ENCODE data around the gene KAZALD1.
A peak's percentile ranks its signal among the peaks of the same experiment; 100 is the strongest.

Gene KAZALD1

DNA sequence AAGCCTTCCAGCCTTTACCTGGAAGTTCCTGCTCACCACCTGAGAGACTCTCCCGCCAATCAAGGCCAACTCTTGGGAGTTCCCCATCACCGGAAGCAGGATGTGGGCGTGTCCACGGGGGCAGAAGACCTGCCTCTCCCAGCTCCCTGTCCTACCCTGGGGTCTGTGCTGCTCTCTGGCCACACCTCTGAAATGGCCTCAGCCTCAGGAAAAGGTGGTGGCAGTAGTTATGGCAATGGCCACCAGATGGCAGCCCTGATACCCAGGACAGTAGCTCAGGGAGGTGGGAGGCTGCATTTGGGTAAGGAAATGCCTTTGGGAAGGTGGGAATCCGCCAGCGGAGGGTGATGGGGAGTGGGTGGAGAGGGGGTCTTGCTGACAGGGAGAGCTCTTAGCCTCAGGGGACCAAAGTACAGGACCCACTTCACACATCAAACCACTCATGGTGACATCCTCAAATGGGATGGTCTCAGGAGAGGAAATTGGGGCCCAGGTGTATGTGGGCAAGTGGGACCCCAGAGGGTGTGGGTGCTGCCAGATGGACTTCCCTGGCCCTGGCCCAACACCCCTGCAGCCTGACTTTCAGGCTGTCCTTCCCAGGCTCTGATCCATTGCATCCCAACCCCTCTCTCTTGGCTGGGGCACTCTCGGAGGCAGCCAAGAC is 33.9 kb downstream of the KAZALD1 start:
- DNase-seq: peak; percentile 68

DNA sequence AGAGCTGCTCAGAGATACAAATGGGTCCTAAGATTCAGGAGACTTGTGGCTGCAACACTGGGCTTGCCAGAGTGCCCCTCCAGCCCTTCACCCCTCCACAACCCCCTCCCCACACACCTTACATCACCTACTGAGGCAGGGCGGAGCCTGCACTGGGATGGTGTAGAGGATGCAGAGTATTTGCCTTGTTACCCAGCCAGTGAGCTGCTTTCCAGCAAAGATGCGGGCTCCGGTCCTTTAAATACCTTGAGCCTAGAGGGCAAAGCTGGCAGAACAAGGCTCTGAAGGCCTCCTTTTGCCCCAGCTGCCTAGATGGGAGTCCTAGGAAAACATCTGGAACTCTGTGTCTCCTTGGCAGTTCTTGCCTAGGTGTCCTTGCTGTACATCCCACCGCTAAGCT is 34.6 kb downstream of the KAZALD1 start:
- no peak for DNase-seq

DNA sequence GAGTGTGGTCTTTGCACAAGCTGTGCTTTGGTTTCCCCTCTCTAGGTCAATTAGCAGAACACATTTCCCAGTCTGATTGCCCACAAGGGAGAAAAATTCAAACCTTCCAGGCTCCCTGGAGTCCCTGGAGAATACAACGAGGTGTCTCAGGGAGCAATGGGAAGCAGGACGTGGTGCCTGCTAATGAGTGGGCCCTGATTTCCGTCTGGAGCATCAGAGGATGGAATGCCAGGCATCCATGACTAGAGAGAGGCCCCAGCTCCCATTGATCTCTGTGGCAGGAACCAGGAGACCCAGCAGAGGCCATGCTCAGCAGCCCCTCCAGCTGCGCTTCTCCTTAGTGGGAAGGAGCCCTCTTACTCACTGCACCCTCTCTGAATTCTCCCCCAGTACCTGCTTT is 36.1 kb downstream of the KAZALD1 start:
- no peak for DNase-seq

DNA sequence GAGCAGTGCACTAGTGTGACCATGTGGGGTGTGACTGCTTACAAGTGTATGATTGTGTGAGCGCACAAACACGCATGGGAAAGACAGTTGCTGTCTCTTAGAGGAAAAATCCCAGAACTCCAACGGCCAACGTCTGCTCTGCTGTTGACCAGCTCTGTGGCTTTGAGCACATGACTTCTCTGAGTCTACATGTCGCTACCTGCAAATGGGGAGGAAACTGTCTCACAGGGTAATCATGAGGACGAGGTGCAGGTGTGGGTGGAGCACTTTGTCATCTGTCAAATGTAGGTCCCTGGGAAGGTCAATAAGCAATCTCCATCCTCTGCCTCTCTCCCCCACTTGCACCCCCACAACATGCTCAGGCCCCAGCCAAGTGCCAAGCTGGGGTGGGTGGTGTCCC is 38.1 kb downstream of the KAZALD1 start:
- no peak for DNase-seq

DNA sequence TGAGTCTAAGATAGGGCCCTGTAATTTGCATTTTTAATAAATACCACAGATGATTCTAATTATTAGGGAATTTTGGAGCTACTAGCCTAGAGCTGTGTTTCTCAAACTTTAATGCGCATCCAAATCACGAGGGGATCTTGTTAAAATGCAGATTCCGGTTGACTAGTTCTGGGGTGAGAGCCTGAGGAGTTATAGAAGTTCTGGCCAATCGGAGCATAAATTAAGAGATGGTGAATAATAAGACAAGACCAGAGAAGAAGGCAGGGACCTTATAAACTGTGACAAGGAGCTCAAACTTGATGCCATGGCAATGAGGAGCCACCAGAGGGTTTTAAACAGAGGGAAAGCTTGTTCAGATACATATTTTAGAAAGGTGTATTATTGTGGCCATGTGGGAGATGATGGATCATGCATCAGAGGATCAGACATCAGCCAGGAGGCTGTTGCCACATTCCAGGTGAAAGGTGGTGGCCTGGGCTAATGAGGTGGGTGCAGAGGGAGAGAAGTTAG is 39.6 kb downstream of the KAZALD1 start:
- DNase-seq: no peak

DNA sequence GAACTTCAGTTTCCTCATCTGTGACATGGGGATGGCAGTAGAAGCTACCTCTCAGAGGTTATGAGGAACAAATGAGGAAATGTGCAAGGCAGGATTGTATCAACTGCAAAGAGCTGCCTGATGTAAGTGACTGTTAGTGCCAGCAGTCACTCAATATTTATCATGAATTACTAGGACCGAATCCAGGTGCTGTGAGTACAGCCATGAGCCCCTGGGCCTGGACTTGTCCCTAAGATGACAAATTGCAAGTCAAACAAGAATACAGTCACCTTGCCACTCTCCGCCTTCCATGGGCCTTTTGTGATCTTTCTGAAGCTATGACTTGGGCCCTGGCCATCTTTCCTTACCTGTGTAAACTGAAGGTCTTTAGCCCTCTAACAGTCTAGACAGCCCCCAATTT is 41.6 kb downstream of the KAZALD1 start:
- DNase-seq: no peak

DNA sequence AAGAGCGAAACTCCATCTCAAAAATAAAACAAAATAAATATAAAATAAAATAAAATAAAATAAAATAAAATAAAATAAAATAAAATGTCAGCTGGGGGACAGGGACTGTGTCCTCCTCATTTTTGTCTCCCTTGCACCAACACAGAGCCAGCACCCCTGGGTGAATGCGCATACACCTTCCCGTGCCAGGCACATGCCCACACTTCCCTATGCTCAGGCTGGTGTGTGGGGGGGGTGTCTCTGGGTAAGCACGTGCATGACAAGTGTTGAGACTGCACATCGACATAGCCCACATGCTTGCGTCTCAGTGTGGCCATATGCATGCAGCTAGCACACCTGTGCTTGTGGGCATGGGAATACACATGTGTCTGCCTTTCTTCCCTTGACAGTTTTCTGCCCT is 44.6 kb downstream of the KAZALD1 start:
- no peak for DNase-seq

DNA sequence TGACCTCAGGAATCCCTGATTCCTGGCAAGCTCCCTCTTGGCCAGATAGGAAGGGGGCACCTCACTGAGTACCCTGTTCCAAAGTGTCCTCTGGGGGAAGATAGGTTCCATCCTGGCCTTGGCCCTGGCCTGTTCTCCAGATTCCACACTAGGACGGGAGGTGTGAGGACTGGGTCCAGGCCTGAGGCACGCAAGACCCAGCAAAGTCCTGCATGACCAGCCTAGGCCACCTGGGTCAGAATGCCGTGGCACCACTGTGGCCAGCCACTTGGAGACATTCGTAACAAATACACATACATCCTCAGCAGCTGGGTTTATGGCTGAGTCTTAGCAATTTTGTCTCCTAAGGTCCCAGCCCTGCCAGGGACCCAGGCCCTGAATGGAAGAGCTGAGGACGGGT is 46.0 kb downstream of the KAZALD1 start:
- no peak for DNase-seq

DNA sequence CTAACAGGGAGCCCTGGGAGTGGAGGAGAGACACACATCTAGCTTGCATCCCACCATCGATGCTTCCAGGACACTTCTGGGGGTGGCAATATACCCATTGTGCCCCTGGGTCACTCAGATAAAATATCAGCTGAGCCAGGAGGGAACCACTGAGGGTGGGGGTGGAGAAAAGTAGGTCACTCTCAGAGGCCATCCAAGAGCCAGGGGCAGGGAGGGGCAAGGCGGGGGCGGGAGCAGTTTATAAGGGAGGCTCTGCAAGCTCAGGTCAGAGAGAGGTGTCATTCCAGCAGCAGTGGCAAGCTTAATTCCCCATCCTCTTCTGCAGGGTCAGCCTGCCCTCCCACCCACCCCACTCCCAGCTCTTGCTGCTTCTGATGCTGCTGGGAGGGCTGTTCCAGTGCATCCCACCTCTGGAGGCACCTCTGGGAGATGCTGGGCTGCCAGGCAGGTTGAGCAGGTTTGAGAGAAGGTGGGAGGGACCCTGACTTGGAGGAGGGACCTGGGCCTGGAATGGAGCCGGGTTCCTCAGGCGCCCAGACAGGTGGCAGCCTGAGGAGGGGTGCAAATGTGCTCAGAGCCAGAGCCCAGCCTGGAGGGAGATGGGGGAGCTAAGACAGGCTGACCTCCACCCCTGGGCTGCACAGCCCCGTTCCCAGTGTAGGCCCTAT is 49.2 kb downstream of the KAZALD1 start:
- no peak for DNase-seq

DNA sequence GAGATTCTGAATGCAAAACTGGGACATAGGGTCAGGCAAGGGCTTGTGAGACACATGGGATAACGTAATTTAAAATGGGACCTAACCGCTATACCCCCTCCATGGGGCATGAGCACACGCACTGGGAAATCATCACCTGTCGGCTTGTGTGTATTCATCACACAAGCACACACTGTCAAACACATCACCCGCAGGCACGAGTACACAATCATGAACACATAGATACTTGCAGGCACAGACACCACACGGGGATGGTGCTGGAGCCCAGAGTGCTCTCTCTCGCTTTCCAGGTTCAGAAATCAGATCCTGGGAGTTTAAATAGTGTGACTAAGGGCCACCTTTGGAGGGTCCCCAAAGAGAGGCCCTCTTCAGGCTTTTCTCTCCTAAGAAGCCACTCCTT is 49.8 kb downstream of the KAZALD1 start:
- no peak for DNase-seq

DNA sequence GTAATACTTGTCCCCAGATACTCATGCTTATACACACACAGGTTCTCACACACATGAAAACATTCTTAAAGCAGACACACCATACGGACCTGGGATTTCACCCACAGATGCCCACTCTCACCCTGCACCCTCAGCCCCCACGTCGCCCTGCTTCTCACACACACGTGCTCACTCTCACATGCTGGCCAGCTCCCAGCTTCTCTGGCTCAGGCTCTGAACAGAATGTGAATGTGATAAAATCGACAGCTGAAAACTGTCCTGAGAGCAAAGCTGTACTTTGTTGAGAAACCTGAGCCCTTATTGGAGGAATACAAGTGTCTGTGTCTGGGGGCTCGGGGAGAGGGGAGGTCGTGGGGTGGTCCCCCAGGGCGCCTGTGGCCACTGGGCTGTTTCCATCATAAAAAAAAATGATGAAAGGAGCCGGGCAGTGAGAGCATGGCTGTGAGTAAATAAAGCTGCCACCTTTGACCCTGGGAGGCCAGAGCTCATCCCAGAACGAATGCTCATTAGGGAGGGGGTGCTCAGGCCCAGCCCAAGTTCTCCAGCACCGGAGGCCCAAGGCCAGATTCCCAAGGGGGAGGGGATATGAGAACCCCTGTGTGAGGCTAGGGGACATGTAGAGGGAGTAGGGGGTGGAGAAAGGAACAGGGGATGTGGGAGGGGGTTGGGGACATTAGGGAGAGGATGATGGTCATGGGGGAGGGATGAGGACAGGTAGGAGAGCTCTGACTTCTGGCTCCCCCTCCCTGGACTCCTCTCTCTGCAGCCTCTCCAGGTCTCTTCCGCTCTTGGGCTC is 51.2 kb downstream of the KAZALD1 start:
- DNase-seq: no peak

DNA sequence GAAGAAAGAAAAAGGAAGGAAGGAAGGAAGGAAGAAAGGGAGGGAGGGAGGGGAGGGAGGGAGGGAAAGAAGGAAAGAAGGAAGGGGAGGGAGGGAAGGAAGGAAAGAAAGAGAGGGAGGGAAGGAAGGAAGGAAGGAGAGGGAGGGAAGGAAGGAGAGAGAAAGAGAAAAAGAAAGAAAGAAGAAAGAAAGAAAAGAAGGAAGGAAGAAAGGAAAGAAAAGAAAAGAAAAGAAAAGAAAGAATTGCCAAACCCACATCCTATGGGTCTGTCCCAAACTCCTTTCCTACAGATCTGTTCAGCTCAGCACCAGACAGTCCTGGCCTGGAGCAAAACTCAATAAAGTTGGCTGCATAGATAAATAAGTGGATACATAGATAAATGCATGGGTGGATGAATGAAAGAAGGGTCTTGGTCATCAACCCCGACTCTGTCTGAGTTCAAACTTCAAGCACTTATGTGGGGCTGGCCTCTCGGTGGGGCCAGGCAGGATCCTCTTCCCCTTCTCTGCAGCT is 52.2 kb downstream of the KAZALD1 start:
- no peak for DNase-seq

DNA sequence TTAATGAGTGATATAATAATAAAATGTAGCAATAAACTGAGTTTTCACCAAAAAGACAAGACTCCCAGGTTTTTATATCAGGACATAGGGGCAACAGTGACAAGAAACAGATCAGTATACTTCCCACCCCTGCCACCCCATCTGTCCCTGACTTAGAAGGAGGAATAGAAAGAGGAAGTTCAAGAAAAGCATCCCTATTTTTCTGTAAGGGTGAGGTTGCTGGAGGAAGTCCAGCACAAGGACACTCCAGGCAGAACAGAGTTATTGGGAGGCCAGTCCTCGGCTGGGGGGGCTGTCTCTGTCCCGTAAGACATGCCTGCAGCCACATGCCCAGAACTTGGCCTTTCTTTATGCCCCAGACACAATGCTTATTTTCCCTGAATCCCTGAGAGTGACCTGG is 52.9 kb downstream of the KAZALD1 start:
- DNase-seq: no peak
